T-cell (primary cell): ENCODE data around the gene TRPC4. TPM values are rescaled to one million over a fixed set of nuclear protein-coding genes. Genes with fewer than 3 reads are reported as not detected.

Experiments
- ATAC-seq, 4 experiments: fragments of 200-7000 bp in 3 of 4; fragments of 150-1000 bp in 1 of 4; cut with Tn5 transposase; replicated peaks in 1 of 4; 1 replicate in 3 of 4; 2 replicates in 1 of 4; pipeline ENCODE4 v1.10.0; 2021; ENCODE audit warnings: moderate library complexity in 3 of 4, mild to moderate bottlenecking in 2 of 4, moderate number of reproducible peaks in 1 of 4
- CTCF ChIA-PET, 2 donors: fragments of 300-600 bp; sonication (Branson Sonifier 250); formaldehyde crosslinking; loops; one replicate each; lab custom pipeline; 2022; ENCODE audit warnings: antibody characterized with exemption in 2 of 2; lab: Charles Lee
- POLR2A ChIA-PET, 2 donors: fragments of 300-600 bp; sonication (Branson Sonifier 250); formaldehyde crosslinking; loops; one replicate each; lab custom pipeline; 2022; ENCODE audit warnings: antibody characterized with exemption in 2 of 2; lab: Charles Lee
- DNase-seq, 35 experiments: peaks; one replicate each; pipeline versions ENCODE4 v3.0.0 to v3.0.0-alpha.2; 2013 to 2023
- H3K27ac ChIP-seq: one replicate; pipeline ENCODE4 v1.5.1; 2013; ENCODE audit warnings: low read length
- H3K27me3 ChIP-seq, 2 experiments: replicated peaks in 1 of 2; 1 replicate in 1 of 2; 2 replicates in 1 of 2; pipeline versions ENCODE4 v1.6.1 to v1.7.0; 2013; ENCODE audit warnings: low read length in 1 of 2, mixed read lengths in 1 of 2; ENCODE audit not compliant: control insufficient read depth in 2 of 2, insufficient read depth in 2 of 2; ENCODE audit errors: extremely low read depth in 1 of 2
- H3K36me3 ChIP-seq, 2 donors: 1 replicate in 1 of 2; 2 replicates in 1 of 2; pipeline versions ENCODE4 v1.6.1 to v1.7.0; 2013; ENCODE audit warnings: low read length in 1 of 2; ENCODE audit not compliant: control insufficient read depth in 2 of 2, insufficient read depth in 1 of 2; ENCODE audit errors: extremely low read depth in 1 of 2
- H3K4me1 ChIP-seq, 2 experiments: 1 replicate in 1 of 2; 2 replicates in 1 of 2; pipeline versions ENCODE4 v1.6.1 to v1.7.0; 2013; ENCODE audit warnings: low read length in 2 of 2, mixed read lengths in 1 of 2; ENCODE audit not compliant: insufficient read depth in 2 of 2, control insufficient read depth in 1 of 2; ENCODE audit errors: extremely low read depth in 1 of 2
- H3K4me3 ChIP-seq, 2 donors: 1 replicate in 1 of 2; 2 replicates in 1 of 2; pipeline versions ENCODE4 v1.5.1 to v1.7.0; 2013; ENCODE audit warnings: mild to moderate bottlenecking in 2 of 2, low read length in 1 of 2, moderate library complexity in 1 of 2; ENCODE audit not compliant: control insufficient read depth in 1 of 2; ENCODE audit errors: extremely low read depth in 1 of 2
- H3K9me3 ChIP-seq: 2 replicates; pipeline ENCODE4 v1.7.0; 2013
- H3K27ac Mint-ChIP-seq, 2 donors: one replicate each; pipeline ENCODE4 v1.8.0; 2020 to 2021; ENCODE audit warnings: mild to moderate bottlenecking in 2 of 2, mixed read lengths in 2 of 2
- H3K27me3 Mint-ChIP-seq, 2 donors: one replicate each; pipeline ENCODE4 v1.8.0; 2021 to 2022; ENCODE audit warnings: mixed read lengths in 2 of 2
- H3K36me3 Mint-ChIP-seq: one replicate; pipeline ENCODE4 v1.8.0; 2021; ENCODE audit warnings: mixed read lengths
- H3K4me1 Mint-ChIP-seq, 3 donors: one replicate each; pipeline ENCODE4 v1.8.0; 2020 to 2022; ENCODE audit warnings: mixed read lengths in 3 of 3, mild to moderate bottlenecking in 1 of 3
- H3K4me3 Mint-ChIP-seq, 3 donors: one replicate each; pipeline ENCODE4 v1.8.0; 2020 to 2022; ENCODE audit warnings: mild to moderate bottlenecking in 3 of 3, mixed read lengths in 3 of 3, moderate library complexity in 3 of 3
- H3K9me3 Mint-ChIP-seq, 3 donors: one replicate each; pipeline ENCODE4 v1.8.0; 2020 to 2022; ENCODE audit warnings: mixed read lengths in 3 of 3
- WGBS: methylation state at CpG from one replicate; pipeline ENCODE4 v1.1.5; 2013; ENCODE audit warnings: missing lambda C conversion rate; ENCODE audit not compliant: insufficient coverage; 5-methylcytosine and 5-hydroxymethylcytosine counted together
- total RNA-seq, 35 experiments: library from RNA in 6 of 35; stranded (reverse) in 6 of 35; fragments of 120-200 nt in 1 of 35; gene quantifications; one replicate each; pipeline versions ENCODE4 v1.2.1 to v1.2.4 and lab custom pipeline; 2013 to 2026

Gene TRPC4
- total RNA-seq, 5 donors from 2014 or later (not counting 1 experiment from before 2014, with no cell fraction given): not detected

- no peaks in the 10 kb centered on the region for H3K4me1 Mint-ChIP-seq
- ChIA-PET POLR2A (no interaction called here), CTCF (interaction anchor here in 1 of 2 donors (0.6 kb wide), 1 partner anchor 1224 kb away, joined by 3 read pairs; no protein-coding TSS in a partner anchor)
- Histone ChIP-seq H3K9me3 (no peaks in the 10 kb centered on the region), H3K27ac (no peak overlapping the region), H3K4me3 (no peak overlapping the region), H3K4me1 (no peaks in the 10 kb centered on the region), H3K27me3 (no peaks in the 10 kb centered on the region), H3K36me3 (no peaks in the 10 kb centered on the region)
- peaks cover 0 to 3% (median 2%) of the 10 kb centered on the region in 3 donors for H3K9me3 Mint-ChIP-seq
- no peaks in the 10 kb centered on the region for H3K27me3 Mint-ChIP-seq
- DNase-seq (no peak), ATAC-seq (no peak)
- WGBS: no CpG with 5 or more reads among the region's 3 CpGs
- H3K4me3 Mint-ChIP-seq: no peak overlapping the region
- no peaks in the 10 kb centered on the region for H3K36me3 Mint-ChIP-seq
- H3K27ac Mint-ChIP-seq: no peak overlapping the region
Measured at GRCh38 chr13:37682496-37682895, 187.1 kb downstream of the TRPC4 start.

- no peak overlapping the region for H3K27ac Mint-ChIP-seq
Measured at GRCh38 chr13:37681281-37682032, 188.1 kb downstream of the TRPC4 start.

GRCh38 chr13:37680137-37680536 lies 189.4 kb downstream of the TRPC4 start:
- no peak overlapping the region for H3K4me3 Mint-ChIP-seq
- no peak overlapping the region for H3K4me3 ChIP-seq
- no peak overlapping the region for H3K27ac Mint-ChIP-seq
- ATAC-seq (no peak), DNase-seq (no peak)
- WGBS: 29% methylated on average over 1 of the region's 5 CpGs
- H3K4me1 Mint-ChIP-seq: no peaks in the 10 kb centered on the region
- H3K9me3 ChIP-seq: no peaks in the 10 kb centered on the region
- H3K4me1 ChIP-seq: no peaks in the 10 kb centered on the region
- no peaks in the 10 kb centered on the region for H3K36me3 ChIP-seq
- H3K27ac ChIP-seq: no peak overlapping the region
- H3K36me3 Mint-ChIP-seq: no peaks in the 10 kb centered on the region
- no peaks in the 10 kb centered on the region for H3K9me3 Mint-ChIP-seq
- no peaks in the 10 kb centered on the region for H3K27me3 Mint-ChIP-seq
- POLR2A ChIA-PET: no interaction called here
- H3K27me3 ChIP-seq: no peaks in the 10 kb centered on the region
- CTCF ChIA-PET: no interaction called here

More at GRCh38 chr13:37681281-37682032, 188.1 kb downstream of the TRPC4 start:
- H3K36me3 Mint-ChIP-seq: no peaks in the 10 kb centered on the region
- H3K27ac ChIP-seq: no peak overlapping the region
- H3K9me3 ChIP-seq: no peaks in the 10 kb centered on the region
- ATAC-seq (no peak), DNase-seq (no peak)
- 69% methylated on average over 2 of the region's 6 CpGs for WGBS
- H3K4me3 ChIP-seq: no peak overlapping the region
- H3K36me3 ChIP-seq: no peaks in the 10 kb centered on the region
- no peaks in the 10 kb centered on the region for H3K27me3 Mint-ChIP-seq
- H3K4me1 Mint-ChIP-seq: no peaks in the 10 kb centered on the region
- no peaks in the 10 kb centered on the region for H3K4me1 ChIP-seq
- H3K4me3 Mint-ChIP-seq: no peak overlapping the region
- H3K27me3 ChIP-seq: no peaks in the 10 kb centered on the region
- H3K9me3 Mint-ChIP-seq: peaks cover 0 to 3% (median 2%) of the 10 kb centered on the region in 3 donors
- ChIA-PET CTCF (no interaction called here), POLR2A (no interaction called here)

GRCh38 chr13:37679043-37679442 lies 190.5 kb downstream of the TRPC4 start:
- no peaks in the 10 kb centered on the region for H3K4me1 Mint-ChIP-seq
- H3K4me1 ChIP-seq: no peaks in the 10 kb centered on the region
- no CpG with 5 or more reads among the region's 2 CpGs for WGBS
- H3K9me3 Mint-ChIP-seq: no peaks in the 10 kb centered on the region
- H3K9me3 ChIP-seq: no peaks in the 10 kb centered on the region
- H3K27ac ChIP-seq: no peak overlapping the region
- H3K27ac Mint-ChIP-seq: no peak overlapping the region
- no peak overlapping the region for H3K4me3 Mint-ChIP-seq
- no peaks in the 10 kb centered on the region for H3K36me3 ChIP-seq
- DNase-seq (no peak), ATAC-seq (no peak)
- no peaks in the 10 kb centered on the region for H3K36me3 Mint-ChIP-seq
- ChIA-PET POLR2A (no interaction called here), CTCF (no interaction called here)
- H3K27me3 ChIP-seq: no peaks in the 10 kb centered on the region
- H3K4me3 ChIP-seq: no peak overlapping the region
- H3K27me3 Mint-ChIP-seq: no peaks in the 10 kb centered on the region

- Mint-ChIP-seq H3K9me3 (peaks cover 3 to 10% (median 9%) of the 10 kb centered on the region in 3 donors), H3K27me3 (no peaks in the 10 kb centered on the region), H3K4me1 (no peaks in the 10 kb centered on the region), H3K4me3 (no peak overlapping the region), H3K36me3 (no peaks in the 10 kb centered on the region), H3K27ac (no peak overlapping the region)
- Histone ChIP-seq H3K4me1 (no peaks in the 10 kb centered on the region), H3K4me3 (no peak overlapping the region), H3K9me3 (no peaks in the 10 kb centered on the region), H3K27me3 (no peaks in the 10 kb centered on the region), H3K27ac (no peak overlapping the region), H3K36me3 (no peaks in the 10 kb centered on the region)
- WGBS: no CpG with 5 or more reads among the region's 1 CpG
- ATAC-seq (no peak), DNase-seq (no peak)
- ChIA-PET CTCF (no interaction called here), POLR2A (no interaction called here)
Measured at GRCh38 chr13:37669845-37670244, 199.7 kb downstream of the TRPC4 start.

GRCh38 chr13:37667702-37668101 lies 201.9 kb downstream of the TRPC4 start:
- Histone ChIP-seq H3K4me3 (no peak overlapping the region), H3K27ac (no peak overlapping the region), H3K9me3 (no peaks in the 10 kb centered on the region), H3K4me1 (no peaks in the 10 kb centered on the region), H3K27me3 (no peaks in the 10 kb centered on the region), H3K36me3 (no peaks in the 10 kb centered on the region)
- ATAC-seq: no peak
- Mint-ChIP-seq H3K27ac (no peak overlapping the region), H3K9me3 (peaks cover 3 to 13% (median 9%) of the 10 kb centered on the region in 3 donors), H3K36me3 (no peaks in the 10 kb centered on the region), H3K4me1 (no peaks in the 10 kb centered on the region), H3K27me3 (no peaks in the 10 kb centered on the region), H3K4me3 (no peak overlapping the region)
- DNase-seq: no peak
- CTCF ChIA-PET: no interaction called here
- 60% methylated on average over 2 of the region's 3 CpGs for WGBS
- POLR2A ChIA-PET: no interaction called here
